Endothelial cell of umbilical vein (primary cell): ENCODE results near the gene NEO1.
"Not testable (repeated sequence)": the region's sequence is repeated elsewhere in the genome, so short reads cannot be mapped to it uniquely, and the experiment has no call there.

Source experiments
- CTCF ChIP-seq, 2 donors: IDR thresholded peaks; 1 replicate in 1 of 2; 2 replicates in 1 of 2; pipeline ENCODE4 v1.5.1; 2011; ENCODE audit warnings: low read length in 2 of 2, mild to moderate bottlenecking in 2 of 2, moderate library complexity in 2 of 2, control low read depth in 1 of 2, inconsistent platforms in 1 of 2, low read depth in 1 of 2; ENCODE audit not compliant: insufficient read depth in 1 of 2; ENCODE audit errors: extremely low read depth in 1 of 2
- EZH2 ChIP-seq: IDR thresholded peaks from 2 replicates; pipeline ENCODE4 v1.6.1; 2012; ENCODE audit warnings: borderline replicate concordance, low read depth, mild to moderate bottlenecking, moderate library complexity, low read length, inconsistent platforms; ENCODE audit not compliant: severe bottlenecking
- GATA2 ChIP-seq: IDR thresholded peaks from 2 replicates; pipeline ENCODE4 v1.7.0; 2011; ENCODE audit warnings: low read depth, mild to moderate bottlenecking, moderate library complexity, mixed read lengths, low read length; ENCODE audit not compliant: insufficient read length, insufficient read depth
- MYC ChIP-seq: IDR thresholded peaks from one replicate; pipeline ENCODE4 v1.6.1; 2011; ENCODE audit warnings: mild to moderate bottlenecking, low read depth, low read length
- POLR2A ChIP-seq: IDR thresholded peaks from 2 replicates; pipeline ENCODE4 v1.6.1; 2012; ENCODE audit warnings: low read depth, mild to moderate bottlenecking, control low read depth, low read length
- POLR2AphosphoS5 ChIP-seq: IDR thresholded peaks from 2 replicates; pipeline ENCODE4 v1.6.1; 2012; ENCODE audit warnings: low read depth, mild to moderate bottlenecking, control low read depth, low read length, moderate library complexity; ENCODE audit not compliant: insufficient read depth

DNA sequence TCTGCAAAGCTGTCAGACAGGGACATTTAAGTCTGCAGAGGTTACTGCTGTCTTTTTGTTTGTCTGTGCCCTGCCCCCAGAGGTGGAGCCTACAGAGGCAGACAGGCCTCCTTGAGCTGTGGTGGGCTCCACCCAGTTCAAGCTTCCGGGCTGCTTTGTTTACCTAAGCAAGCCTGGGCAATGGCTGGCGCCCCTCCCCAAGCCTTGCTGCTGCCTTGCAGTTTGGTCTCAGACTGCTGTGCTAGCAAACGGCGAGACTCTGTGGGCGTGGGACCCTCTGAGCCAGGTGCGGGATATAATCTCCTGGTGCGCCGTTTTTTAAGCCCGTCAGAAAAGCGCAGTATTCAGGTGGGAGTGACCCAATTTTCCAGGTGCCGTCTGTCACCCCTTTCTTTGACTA, 169.2 kb downstream of the NEO1 start:
- TF ChIP-seq CTCF (IDR thresholded peaks at IDR 0.05; ENCODE audit: extremely low read depth in 1 of 2, insufficient read depth in 1 of 2, low read depth in 1 of 2, low read length in 2 of 2); GATA2; MYC; POLR2AphosphoS5; EZH2; POLR2A: not testable (repeated sequence)
